PC-9 (cell line): ENCODE measurements around the gene KLHL25.

Source experiments
- CTCF ChIP-seq: fragments of 200-600 bp; sonication (generic); conservative IDR thresholded peaks from 2 replicates; pipeline ENCODE4 v1.6.1; 2017; ENCODE audit warnings: mixed run types, antibody characterized with exemption, mild to moderate bottlenecking, moderate library complexity
- EZH2 ChIP-seq: fragments of 200-600 bp; sonication (generic); IDR thresholded peaks from 2 replicates; pipeline ENCODE4 v1.8.0; 2017; ENCODE audit warnings: antibody characterized with exemption, low read depth

GRCh38 chr15:85722374-85723152, 72.2 kb downstream of the KLHL25 start:
- TF ChIP-seq CTCF, result no peak
- TF ChIP-seq EZH2, result no peak
